ENCODE results near the gene NT5C3B. TPM values are rescaled to one million over a fixed set of nuclear protein-coding genes. Genes with fewer than 3 reads are reported as not detected.

The NT5C3B gene
- polyA plus RNA-seq, 1 of the 3 experiments (the other 2 are of a cell fraction), result 87.4 TPM

- Histone ChIP-seq H3K79me2 (ENCODE audit: insufficient read depth) (peaks cover 79% of the 10 kb centered on the region), H3K9me3 (no peaks in the 10 kb centered on the region), H3K4me1 (ENCODE audit: control insufficient read depth in 1 of 2, insufficient read depth in 2 of 2, low read depth in 1 of 2, low read length in 1 of 2) (peaks cover 15 to 24% of the 10 kb centered on the region in 2 experiments; a peak in 2 of 4 replicates), H3K9ac (peak overlapping the region; percentile 87), H3K27me3 (ENCODE audit: insufficient read depth) (no peaks in the 10 kb centered on the region), H3K27ac (ENCODE audit: low read depth in 2 of 2, low read length in 1 of 2) (peak overlapping the region; percentile 80 to 87), H3K36me3 (replicated peaks in 1 of 2; ENCODE audit: control insufficient read depth in 1 of 2, insufficient read depth in 2 of 2, low read length in 1 of 2) (peaks cover 5 to 10% of the 10 kb centered on the region in 2 experiments), H3K4me2 (peak overlapping the region; percentile 99), H3K9me2 (no peaks in the 10 kb centered on the region), H2AFZ (ENCODE audit: low read depth) (peak overlapping the region; percentile 92), H3K4me3 (ENCODE audit: low read depth in 2 of 2, low read length in 1 of 2) (peak overlapping the region; percentile 75 to 93), H4K20me1 (ENCODE audit: insufficient read depth) (peaks cover 19% of the 10 kb centered on the region), H3F3A (replicated peaks; ENCODE audit: insufficient read depth) (no peaks in the 10 kb centered on the region)
- CTCF ChIA-PET, result interaction anchor here (1.0 to 20.2 kb wide), 3 partner anchors 11 to 77 kb away, joined by 5 to 405 read pairs (median 19); partner anchors contain the start of genes HAP1 and JUP
- POLR2A ChIA-PET, result interaction anchor here (1.0 to 2.4 kb wide), 3 partner anchors 36 to 124 kb away, joined by 3 to 12 read pairs (median 11); partner anchors contain the start of genes EIF1 and KLHL11
- TF ChIP-seq USF2 (IDR thresholded peaks at IDR 0.05; ENCODE audit: borderline replicate concordance, low read depth, low read length), result no peak
- no peak for TF ChIP-seq CHD2 (IDR thresholded peaks at IDR 0.05; ENCODE audit: low read length, partially characterized antibody)
- TF ChIP-seq MEF2A (IDR thresholded peaks at IDR 0.05; ENCODE audit: borderline replicate concordance, low read depth), result no peak
- TF ChIP-seq EZH2phosphoT487 (IDR thresholded peaks at IDR 0.05; ENCODE audit: borderline replicate concordance, low read depth), result no peak
- no peak for TF ChIP-seq NRF1 (IDR thresholded peaks at IDR 0.05; ENCODE audit: low read depth, low read length)
- TF ChIP-seq GATA2 (CRISPR knock-in tag; IDR thresholded peaks at IDR 0.05), result no peak
- TF ChIP-seq, protein P1, sequence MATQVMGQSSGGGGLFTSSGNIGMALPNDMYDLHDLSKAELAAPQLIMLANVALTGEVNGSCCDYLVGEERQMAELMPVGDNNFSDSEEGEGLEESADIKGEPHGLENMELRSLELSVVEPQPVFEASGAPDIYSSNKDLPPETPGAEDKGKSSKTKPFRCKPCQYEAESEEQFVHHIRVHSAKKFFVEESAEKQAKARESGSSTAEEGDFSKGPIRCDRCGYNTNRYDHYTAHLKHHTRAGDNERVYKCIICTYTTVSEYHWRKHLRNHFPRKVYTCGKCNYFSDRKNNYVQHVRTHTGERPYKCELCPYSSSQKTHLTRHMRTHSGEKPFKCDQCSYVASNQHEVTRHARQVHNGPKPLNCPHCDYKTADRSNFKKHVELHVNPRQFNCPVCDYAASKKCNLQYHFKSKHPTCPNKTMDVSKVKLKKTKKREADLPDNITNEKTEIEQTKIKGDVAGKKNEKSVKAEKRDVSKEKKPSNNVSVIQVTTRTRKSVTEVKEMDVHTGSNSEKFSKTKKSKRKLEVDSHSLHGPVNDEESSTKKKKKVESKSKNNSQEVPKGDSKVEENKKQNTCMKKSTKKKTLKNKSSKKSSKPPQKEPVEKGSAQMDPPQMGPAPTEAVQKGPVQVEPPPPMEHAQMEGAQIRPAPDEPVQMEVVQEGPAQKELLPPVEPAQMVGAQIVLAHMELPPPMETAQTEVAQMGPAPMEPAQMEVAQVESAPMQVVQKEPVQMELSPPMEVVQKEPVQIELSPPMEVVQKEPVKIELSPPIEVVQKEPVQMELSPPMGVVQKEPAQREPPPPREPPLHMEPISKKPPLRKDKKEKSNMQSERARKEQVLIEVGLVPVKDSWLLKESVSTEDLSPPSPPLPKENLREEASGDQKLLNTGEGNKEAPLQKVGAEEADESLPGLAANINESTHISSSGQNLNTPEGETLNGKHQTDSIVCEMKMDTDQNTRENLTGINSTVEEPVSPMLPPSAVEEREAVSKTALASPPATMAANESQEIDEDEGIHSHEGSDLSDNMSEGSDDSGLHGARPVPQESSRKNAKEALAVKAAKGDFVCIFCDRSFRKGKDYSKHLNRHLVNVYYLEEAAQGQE (IDR thresholded peaks at IDR 0.05; ENCODE audit: low read depth, low read length), result no peak
- TF ChIP-seq, protein P2, sequence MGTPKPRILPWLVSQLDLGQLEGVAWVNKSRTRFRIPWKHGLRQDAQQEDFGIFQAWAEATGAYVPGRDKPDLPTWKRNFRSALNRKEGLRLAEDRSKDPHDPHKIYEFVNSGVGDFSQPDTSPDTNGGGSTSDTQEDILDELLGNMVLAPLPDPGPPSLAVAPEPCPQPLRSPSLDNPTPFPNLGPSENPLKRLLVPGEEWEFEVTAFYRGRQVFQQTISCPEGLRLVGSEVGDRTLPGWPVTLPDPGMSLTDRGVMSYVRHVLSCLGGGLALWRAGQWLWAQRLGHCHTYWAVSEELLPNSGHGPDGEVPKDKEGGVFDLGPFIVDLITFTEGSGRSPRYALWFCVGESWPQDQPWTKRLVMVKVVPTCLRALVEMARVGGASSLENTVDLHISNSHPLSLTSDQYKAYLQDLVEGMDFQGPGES (IDR thresholded peaks at IDR 0.05; ENCODE audit: low read depth, low read length), result no peak
- TF ChIP-seq YY1 (IDR thresholded peaks at IDR 0.05; ENCODE audit: low read depth), result no peak
- TF ChIP-seq, protein P3, sequence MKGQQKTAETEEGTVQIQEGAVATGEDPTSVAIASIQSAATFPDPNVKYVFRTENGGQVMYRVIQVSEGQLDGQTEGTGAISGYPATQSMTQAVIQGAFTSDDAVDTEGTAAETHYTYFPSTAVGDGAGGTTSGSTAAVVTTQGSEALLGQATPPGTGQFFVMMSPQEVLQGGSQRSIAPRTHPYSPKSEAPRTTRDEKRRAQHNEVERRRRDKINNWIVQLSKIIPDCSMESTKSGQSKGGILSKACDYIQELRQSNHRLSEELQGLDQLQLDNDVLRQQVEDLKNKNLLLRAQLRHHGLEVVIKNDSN (IDR thresholded peaks at IDR 0.05; ENCODE audit: borderline replicate concordance, low read depth), result no peak
- no peak for TF ChIP-seq TEAD4 (IDR thresholded peaks at IDR 0.05; ENCODE audit: borderline replicate concordance, insufficient read depth)
- no peak for TF ChIP-seq FOXJ3 (CRISPR knock-in tag; IDR thresholded peaks at IDR 0.05)
- TF ChIP-seq ZBTB33 (IDR thresholded peaks at IDR 0.05; ENCODE audit: borderline replicate concordance, low read depth), result no peak
- no peak for TF ChIP-seq GABPA (IDR thresholded peaks at IDR 0.05; ENCODE audit: low read depth)
- TF ChIP-seq, protein P4, sequence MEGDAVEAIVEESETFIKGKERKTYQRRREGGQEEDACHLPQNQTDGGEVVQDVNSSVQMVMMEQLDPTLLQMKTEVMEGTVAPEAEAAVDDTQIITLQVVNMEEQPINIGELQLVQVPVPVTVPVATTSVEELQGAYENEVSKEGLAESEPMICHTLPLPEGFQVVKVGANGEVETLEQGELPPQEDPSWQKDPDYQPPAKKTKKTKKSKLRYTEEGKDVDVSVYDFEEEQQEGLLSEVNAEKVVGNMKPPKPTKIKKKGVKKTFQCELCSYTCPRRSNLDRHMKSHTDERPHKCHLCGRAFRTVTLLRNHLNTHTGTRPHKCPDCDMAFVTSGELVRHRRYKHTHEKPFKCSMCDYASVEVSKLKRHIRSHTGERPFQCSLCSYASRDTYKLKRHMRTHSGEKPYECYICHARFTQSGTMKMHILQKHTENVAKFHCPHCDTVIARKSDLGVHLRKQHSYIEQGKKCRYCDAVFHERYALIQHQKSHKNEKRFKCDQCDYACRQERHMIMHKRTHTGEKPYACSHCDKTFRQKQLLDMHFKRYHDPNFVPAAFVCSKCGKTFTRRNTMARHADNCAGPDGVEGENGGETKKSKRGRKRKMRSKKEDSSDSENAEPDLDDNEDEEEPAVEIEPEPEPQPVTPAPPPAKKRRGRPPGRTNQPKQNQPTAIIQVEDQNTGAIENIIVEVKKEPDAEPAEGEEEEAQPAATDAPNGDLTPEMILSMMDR (IDR thresholded peaks at IDR 0.05), result no peak
- TF ChIP-seq SIN3A (IDR thresholded peaks at IDR 0.05; ENCODE audit: borderline replicate concordance, low read depth, low read length), result no peak
- TF ChIP-seq, protein P5, sequence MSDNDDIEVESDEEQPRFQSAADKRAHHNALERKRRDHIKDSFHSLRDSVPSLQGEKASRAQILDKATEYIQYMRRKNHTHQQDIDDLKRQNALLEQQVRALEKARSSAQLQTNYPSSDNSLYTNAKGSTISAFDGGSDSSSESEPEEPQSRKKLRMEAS (IDR thresholded peaks at IDR 0.05; ENCODE audit: low read depth), result no peak
- TF ChIP-seq, protein P6, sequence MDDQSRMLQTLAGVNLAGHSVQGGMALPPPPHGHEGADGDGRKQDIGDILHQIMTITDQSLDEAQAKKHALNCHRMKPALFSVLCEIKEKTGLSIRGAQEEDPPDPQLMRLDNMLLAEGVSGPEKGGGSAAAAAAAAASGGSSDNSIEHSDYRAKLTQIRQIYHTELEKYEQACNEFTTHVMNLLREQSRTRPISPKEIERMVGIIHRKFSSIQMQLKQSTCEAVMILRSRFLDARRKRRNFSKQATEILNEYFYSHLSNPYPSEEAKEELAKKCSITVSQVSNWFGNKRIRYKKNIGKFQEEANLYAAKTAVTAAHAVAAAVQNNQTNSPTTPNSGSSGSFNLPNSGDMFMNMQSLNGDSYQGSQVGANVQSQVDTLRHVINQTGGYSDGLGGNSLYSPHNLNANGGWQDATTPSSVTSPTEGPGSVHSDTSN (IDR thresholded peaks at IDR 0.05), result no peak
- no peak for TF ChIP-seq MXI1 (IDR thresholded peaks at IDR 0.05; ENCODE audit: low read depth, low read length)
- no peak for TF ChIP-seq RCOR1 (IDR thresholded peaks at IDR 0.05; ENCODE audit: low read length)
- WGBS (ENCODE audit: low lambda C conversion rate), result 2% methylated on average over 11 of the region's 12 CpGs
- no peak for DNase-seq
These were observed 22.8 kb downstream of the NT5C3B start for GRCh38 chr17:41813152-41813680.

Data from SK-N-SH (cell line).